Heart left ventricle (tissue), 16 donors: Measurements from ENCODE around the gene HSD3B7. TPM values are rescaled to one million over a fixed set of nuclear protein-coding genes. Genes with fewer than 3 reads are reported as not detected.

Source experiments
- ATAC-seq, 4 donors: fragments of 200-7000 bp; cut with Tn5 transposase; one replicate each; pipeline ENCODE4 v1.9.1; 2020 to 2022; ENCODE audit warnings: moderate library complexity in 4 of 4, mild to moderate bottlenecking in 3 of 4, moderate number of reproducible peaks in 1 of 4
- DNase-seq, 5 donors: peaks; one replicate each; pipeline ENCODE4 v3.0.0-alpha.2; 2020
- H3K27ac ChIP-seq, 12 donors: fragments of 200-600 bp; sonication (generic) in 4 of 12; one replicate each; pipeline versions ENCODE4 v1.5.0 to v1.8.0; 2016 to 2022; ENCODE audit warnings: mild to moderate bottlenecking in 2 of 12
- H3K27me3 ChIP-seq, 9 donors: fragments of 200-600 bp; sonication (generic) in 2 of 9; one replicate each; pipeline versions ENCODE4 v1.5.1 to v1.8.0; 2016 to 2022; ENCODE audit warnings: mild to moderate bottlenecking in 3 of 9
- H3K36me3 ChIP-seq, 9 donors: fragments of 200-600 bp; sonication (generic) in 2 of 9; one replicate each; pipeline versions ENCODE4 v1.5.0 to v1.8.0; 2018 to 2022; ENCODE audit warnings: mild to moderate bottlenecking in 2 of 9
- H3K4me1 ChIP-seq, 12 donors: fragments of 200-600 bp; sonication (generic) in 4 of 12; one replicate each; pipeline versions ENCODE4 v1.5.0 to v1.8.0; 2016 to 2022; ENCODE audit warnings: mild to moderate bottlenecking in 3 of 12
- H3K4me3 ChIP-seq, 12 donors: fragments of 200-600 bp; sonication (generic) in 4 of 12; one replicate each; pipeline versions ENCODE4 v1.5.0 to v1.8.0; 2017 to 2022; ENCODE audit warnings: mild to moderate bottlenecking in 9 of 12, moderate library complexity in 4 of 12
- H3K9me3 ChIP-seq, 12 donors: fragments of 200-600 bp; sonication (generic) in 4 of 12; one replicate each; pipeline versions ENCODE4 v1.5.0 to v1.8.0; 2016 to 2022; ENCODE audit warnings: mild to moderate bottlenecking in 1 of 12
- CTCF ChIP-seq, 12 donors: fragments of 200-600 bp; sonication (generic) in 4 of 12; IDR thresholded peaks; one replicate each; pipeline versions ENCODE4 v1.5.0 to v1.8.0; 2018 to 2022; ENCODE audit warnings: antibody characterized with exemption in 12 of 12, mild to moderate bottlenecking in 5 of 12
- POLR2A ChIP-seq, 2 donors: fragments of 450-650 bp; IDR thresholded peaks; one replicate each; pipeline ENCODE4 v1.6.1; 2017; ENCODE audit warnings: antibody characterized with exemption in 2 of 2, mild to moderate bottlenecking in 2 of 2, moderate library complexity in 2 of 2
- WGBS, 4 donors: extraction: QIAGEN DNeasy Blood & Tissue Kit in 2 of 4; methylation state at CpG; one replicate each; pipeline versions ENCODE4 v1.1.5 to v1.1.7; 2013 to 2018; 5-methylcytosine and 5-hydroxymethylcytosine counted together
- intact Hi-C, 10 donors: fragments of 100-400 bp; cut with DNase I; formaldehyde crosslinking; loops; one replicate each; pipeline versions ENCODE4 v1.11.1 to v1.14.2; 2022
- polyA plus RNA-seq, 2 donors: library from polyadenylated mRNA; stranded (reverse); fragments of 200-250 nt; gene quantifications; one replicate each; pipeline ENCODE4 v1.2.3, GENCODE V29; 2013
- total RNA-seq, 9 donors: library from RNA; depleted of rRNA in 2 of 9; stranded (reverse); fragments of >200 nt in 2 of 9; fragmentation: NEBNext Ultra II Directional in 3 of 9; extraction: Animal tissue kit (Norgen Biotek cat#: 25700) in 3 of 9; gene quantifications; one replicate each; pipeline versions ENCODE4 v1.1.0 to v1.2.4, GENCODE V29; 2016 to 2023
- donor health status: ischemic (EF 13 %, LVEDD 7.1; RV severe dilation, severe dysfunction).
- donor health status: healthy with polysubstance abuse.
- donor health status: DM: no; HTN: yes; CAD: no.
- donor health status: DM: no; HTN: no; CAD: no.
- donor health status: ischemic (EF 25% LVEDD 6.9; RV normal size, moderate dysfunction).
- donor health status: ischemic (EF 25% LVEDD 5.7; RV mildly dilated, moderate dysfunction).
- donor health status: healthy.
- donor health status: DM: yes; HTN: yes; CAD: no.
- donor health status: ischemic (EF 35%, LVEDD 5.7; RV mildly dilated, moderate dysfunction).
- donor health status: nonischemic (EF 11% LVEDD 7.7; RV severe dilation, severe dysfunction).
- donor health status: DM: yes; HTN: yes; CAD: no.
- donor health status: PGD.
- donor health status: ischemic (EF 29% LVEDD 5.4; RV normal size, mild dysfunction).
- donor health status: nonischemic (EF 23%, LVEDD 6.1; RV moderate dilation, normal function).

Gene HSD3B7
- total and polyA plus RNA-seq, 11 donors: 3.8 to 27.2 (median 7.1) TPM

DNA sequence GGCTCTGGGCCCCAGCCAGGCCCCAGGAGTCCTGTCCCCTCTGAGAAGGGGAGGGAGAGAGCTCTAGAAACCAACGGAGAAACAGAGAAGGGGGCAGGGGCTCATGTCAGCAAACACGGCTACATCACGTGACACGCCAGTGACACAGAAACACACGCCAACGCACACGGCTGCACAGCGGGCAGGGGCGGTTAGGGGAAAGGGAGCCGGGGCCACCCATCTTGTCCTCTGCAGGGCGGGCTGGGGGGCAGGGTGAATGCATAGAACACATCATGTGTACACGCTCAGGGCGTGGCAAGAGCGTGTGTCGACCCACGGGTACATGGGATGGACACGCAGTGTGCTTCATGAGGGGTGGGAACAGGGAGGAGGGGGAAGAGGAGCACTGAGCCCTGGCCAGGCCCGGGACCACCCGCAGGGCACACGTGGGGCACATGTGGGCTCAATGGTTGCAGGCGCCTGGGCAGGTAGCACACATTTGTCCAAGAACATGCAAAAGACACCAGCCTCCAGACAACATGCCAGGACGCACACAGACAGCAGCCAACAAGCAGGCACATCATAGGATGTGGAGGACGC lies 4.6 kb downstream of the HSD3B7 start:
- peaks cover 0 to 17% (median 11%) of the 10 kb centered on the region in 12 donors for H3K4me1 ChIP-seq
- no peaks in the 10 kb centered on the region for H3K27me3 ChIP-seq
- H3K36me3 ChIP-seq: peaks cover 0 to 23% (median 3%) of the 10 kb centered on the region in 9 donors
- peak overlapping the region in 4 of 12 donors; percentile 13 to 66 (median 22) for H3K27ac ChIP-seq
- TF ChIP-seq CTCF (IDR thresholded peaks at IDR 0.05) (no peak), POLR2A (IDR thresholded peaks at IDR 0.05) (no peak)
- ATAC-seq (no peak), DNase-seq (no peak)
- intact Hi-C loops: loop anchor here (5.0 to 10.0 kb wide), 16 partner anchors 43 to 885 kb away; partner anchors contain the start of genes VKORC1 (in 3 of the 10), ZNF646 (in 3 of the 10), ZNF668 (in 3 of the 10) and STX4 (in 2 of the 10)
- no peaks in the 10 kb centered on the region for H3K9me3 ChIP-seq
- 81 to 86% (median 85%) methylated on average over 22 to 23 of the region's 23 CpGs for WGBS, 4 donors
- H3K4me3 ChIP-seq: no peak overlapping the region

DNA sequence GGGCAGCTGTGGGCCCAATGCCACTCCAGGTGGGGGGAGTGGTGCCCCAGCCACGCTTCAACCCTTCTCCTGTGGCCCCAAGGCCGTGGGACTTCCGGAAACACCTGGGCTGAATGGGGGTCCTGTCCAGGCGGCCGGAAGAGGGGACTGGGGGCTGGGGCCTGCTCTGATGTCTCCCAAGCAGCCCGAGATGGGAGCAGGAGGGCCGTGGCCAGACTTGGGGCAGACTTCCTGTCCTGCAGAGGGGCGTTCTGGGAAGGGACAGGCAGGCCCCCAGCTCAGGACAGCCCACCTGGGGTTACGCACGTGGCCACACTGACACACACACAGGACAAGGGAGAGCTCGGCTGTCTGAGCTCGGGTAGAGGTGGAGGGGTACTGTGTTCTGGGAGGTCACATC lies 5.1 kb downstream of the HSD3B7 start:
- no peak for DNase-seq
- Histone ChIP-seq H3K27ac (no peak overlapping the region), H3K4me3 (no peak overlapping the region), H3K4me1 (peaks cover 0 to 13% (median 10%) of the 10 kb centered on the region in 12 donors), H3K27me3 (no peaks in the 10 kb centered on the region), H3K9me3 (no peaks in the 10 kb centered on the region), H3K36me3 (peaks cover 0 to 23% (median 0%) of the 10 kb centered on the region in 9 donors)
- ATAC-seq: no peak
- WGBS, 4 donors: 64 to 77% (median 75%) methylated on average over 12 of the region's 12 CpGs
- intact Hi-C loops: loop anchor here in 2 of 10 donors (5.0 to 10.0 kb wide), 2 partner anchors 42 to 75 kb away; partner anchors contain the start of gene STX4 (in 1 of the 2)
- TF ChIP-seq POLR2A (IDR thresholded peaks at IDR 0.05): no peak

DNA sequence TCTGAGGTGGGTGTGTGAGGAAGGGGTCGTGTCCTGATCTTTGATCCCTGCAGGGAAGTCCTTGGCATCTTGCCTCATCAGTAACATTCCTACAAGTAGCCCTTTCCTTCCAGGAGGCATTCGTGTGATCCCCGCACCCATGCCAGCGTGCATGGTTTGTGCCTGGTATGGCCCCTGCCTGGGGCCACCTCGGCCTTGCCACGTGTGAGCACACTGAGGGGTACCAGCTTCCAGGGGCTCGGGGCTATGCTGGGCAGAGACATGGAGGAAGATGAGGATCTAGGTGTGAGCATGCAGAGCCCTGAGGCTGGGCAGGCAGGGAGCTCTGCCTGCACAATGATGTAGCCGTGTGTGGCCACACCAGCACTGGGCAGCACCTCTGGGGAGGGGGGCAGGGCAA lies 6.0 kb downstream of the HSD3B7 start:
- Histone ChIP-seq H3K27ac (no peak overlapping the region), H3K4me3 (no peak overlapping the region), H3K27me3 (no peaks in the 10 kb centered on the region), H3K4me1 (peaks cover 0 to 4% (median under 1%) of the 10 kb centered on the region in 12 donors), H3K36me3 (peaks cover 0 to 23% (median 0%) of the 10 kb centered on the region in 9 donors), H3K9me3 (no peaks in the 10 kb centered on the region)
- intact Hi-C loops: loop anchor here in 2 of 10 donors (5.0 to 10.0 kb wide), 2 partner anchors 41 to 74 kb away; partner anchors contain the start of gene STX4 (in 1 of the 2)
- no peak for DNase-seq
- TF ChIP-seq CTCF (IDR thresholded peaks at IDR 0.05): no peak
- TF ChIP-seq POLR2A (IDR thresholded peaks at IDR 0.05): no peak
- ATAC-seq: no peak
- 78 to 91% (median 83%) methylated on average over 8 of the region's 8 CpGs for WGBS, 4 donors

- Histone ChIP-seq H3K36me3 (peaks cover 0 to 13% (median 0%) of the 10 kb centered on the region in 9 donors), H3K4me3 (no peak overlapping the region), H3K4me1 (peaks cover 0 to 11% (median 6%) of the 10 kb centered on the region in 12 donors), H3K9me3 (no peaks in the 10 kb centered on the region), H3K27ac (no peak overlapping the region), H3K27me3 (no peaks in the 10 kb centered on the region)
- intact Hi-C loops: loop anchor here in 2 of 10 donors (5.0 to 10.0 kb wide), 2 partner anchors 40 to 72 kb away; partner anchors contain the start of gene STX4 (in 1 of the 2)
- DNase-seq (no peak), ATAC-seq (no peak)
- 78 to 90% (median 86%) methylated on average over 15 to 21 of the region's 21 CpGs for WGBS, 4 donors
- TF ChIP-seq POLR2A (IDR thresholded peaks at IDR 0.05): no peak
- TF ChIP-seq CTCF (IDR thresholded peaks at IDR 0.05): no peak
Measured at GRCh38 chr16:30992276-30992780, 7.3 kb downstream of the HSD3B7 start.
